ENCODE results near the gene OR6P1.

DNA sequence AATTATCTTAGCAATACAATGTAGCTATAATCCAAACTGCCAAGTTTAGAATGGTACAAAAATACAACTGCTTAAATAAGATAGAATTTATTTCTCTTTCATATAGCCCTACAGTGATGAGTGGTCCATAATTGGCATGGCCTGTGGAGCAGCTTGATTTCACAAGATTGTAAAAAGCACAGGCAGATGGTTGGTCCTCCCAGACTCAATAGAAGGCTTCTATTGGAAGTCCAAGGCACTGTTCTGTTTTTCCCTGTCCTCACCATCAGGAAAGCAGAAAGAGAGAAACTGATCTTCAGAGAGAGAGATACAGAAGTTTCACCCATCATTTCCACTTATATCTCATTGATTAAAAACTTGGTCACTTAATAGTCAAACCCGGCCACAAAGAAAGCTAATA lies 1.8 kb upstream of the OR6P1 start:
- TF ChIP-seq, protein P1, sequence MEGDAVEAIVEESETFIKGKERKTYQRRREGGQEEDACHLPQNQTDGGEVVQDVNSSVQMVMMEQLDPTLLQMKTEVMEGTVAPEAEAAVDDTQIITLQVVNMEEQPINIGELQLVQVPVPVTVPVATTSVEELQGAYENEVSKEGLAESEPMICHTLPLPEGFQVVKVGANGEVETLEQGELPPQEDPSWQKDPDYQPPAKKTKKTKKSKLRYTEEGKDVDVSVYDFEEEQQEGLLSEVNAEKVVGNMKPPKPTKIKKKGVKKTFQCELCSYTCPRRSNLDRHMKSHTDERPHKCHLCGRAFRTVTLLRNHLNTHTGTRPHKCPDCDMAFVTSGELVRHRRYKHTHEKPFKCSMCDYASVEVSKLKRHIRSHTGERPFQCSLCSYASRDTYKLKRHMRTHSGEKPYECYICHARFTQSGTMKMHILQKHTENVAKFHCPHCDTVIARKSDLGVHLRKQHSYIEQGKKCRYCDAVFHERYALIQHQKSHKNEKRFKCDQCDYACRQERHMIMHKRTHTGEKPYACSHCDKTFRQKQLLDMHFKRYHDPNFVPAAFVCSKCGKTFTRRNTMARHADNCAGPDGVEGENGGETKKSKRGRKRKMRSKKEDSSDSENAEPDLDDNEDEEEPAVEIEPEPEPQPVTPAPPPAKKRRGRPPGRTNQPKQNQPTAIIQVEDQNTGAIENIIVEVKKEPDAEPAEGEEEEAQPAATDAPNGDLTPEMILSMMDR (conservative IDR thresholded peaks at IDR 0.05), result no peak
- TF ChIP-seq EZH2 (IDR thresholded peaks at IDR 0.05; ENCODE audit: low read depth), result no peak
